Motor neuron (in vitro differentiated cells): ENCODE results near the gene PTK7. TPM values are rescaled to one million over a fixed set of nuclear protein-coding genes. Genes with fewer than 3 reads are reported as not detected.

Experiments used
- ATAC-seq, 8 experiments: fragments of 200-7000 bp; cut with Tn5 transposase; replicated peaks in 6 of 8; 2 replicates each; pipeline ENCODE4 v1.8.0; 2021; ENCODE audit warnings: mild to moderate bottlenecking in 8 of 8, moderate library complexity in 8 of 8
- H3K27ac ChIP-seq, 2 donors: fragments of 250-450 bp; sonication (Bioruptor Pico); 2 replicates each; pipeline ENCODE4 v1.9.0; 2021; ENCODE audit warnings: antibody characterized with exemption in 2 of 2, mild to moderate bottlenecking in 2 of 2, moderate library complexity in 1 of 2
- H3K4me1 ChIP-seq, 2 donors: fragments of 250-450 bp; sonication (Bioruptor Pico); replicated peaks in 1 of 2; 2 replicates each; pipeline ENCODE4 v1.6.1; 2021; ENCODE audit warnings: antibody characterized with exemption in 2 of 2, mild to moderate bottlenecking in 2 of 2, moderate library complexity in 1 of 2
- H3K4me3 ChIP-seq, 5 donors: fragments of 250-450 bp; sonication (Bioruptor Pico); 2 replicates each; pipeline ENCODE4 v1.9.0; 2021; ENCODE audit warnings: antibody characterized with exemption in 5 of 5, mild to moderate bottlenecking in 5 of 5, moderate library complexity in 4 of 5
- WGBS, 10 experiments: fragments of 450-650 bp; shearing (Covaris generic); methylation state at CpG; one replicate each; pipeline ENCODE4 v1.0.0; 2022; 5-methylcytosine and 5-hydroxymethylcytosine counted together
- in situ Hi-C, 9 experiments: fragments of 400-800 bp; cut with MboI; loops; one replicate each; pipeline ENCODE4 v1.15.0; 2021; ENCODE audit warnings: low sequenced_read_pairs in 9 of 9, low pct_unique_long_range_greater_than_20kb in 2 of 9; ENCODE audit not compliant: unreplicated experiment in 9 of 9
- total RNA-seq, 8 experiments: library from RNA; unstranded; fragments of 300-600 nt; gene quantifications; 2 replicates each; pipeline versions ENCODE4 v1.2.3 to v1.2.4, GENCODE V29; 2022

PTK7 gene
- total RNA-seq, 8 experiments from 2014 or later, result 27.2 to 197 (median 48.3) TPM

- in situ Hi-C loops, result loop anchor here in 3 of 9 experiments (10.0 to 25.0 kb wide), 2 partner anchors 72 to 235 kb away; partner anchors contain the start of genes PTCRA (in 3 of the 3) and PTK7 (in 1 of the 3)
- 78 to 100% (median 100%) methylated on average over 1 to 4 of the region's 8 CpGs; no CpG with 5 or more reads in 4 of the 10 experiments for WGBS, 10 experiments
- H3K4me1 ChIP-seq, result peaks cover 8 to 12% of the 10 kb centered on the region in 2 donors
- no peak for ATAC-seq
- peak overlapping the region in 1 of 2 donors; percentile 34 for H3K27ac ChIP-seq
- H3K4me3 ChIP-seq, result no peak overlapping the region
These were observed 70.9 kb downstream of the PTK7 start for GRCh38 chr6:43146709-43147688.

DNA sequence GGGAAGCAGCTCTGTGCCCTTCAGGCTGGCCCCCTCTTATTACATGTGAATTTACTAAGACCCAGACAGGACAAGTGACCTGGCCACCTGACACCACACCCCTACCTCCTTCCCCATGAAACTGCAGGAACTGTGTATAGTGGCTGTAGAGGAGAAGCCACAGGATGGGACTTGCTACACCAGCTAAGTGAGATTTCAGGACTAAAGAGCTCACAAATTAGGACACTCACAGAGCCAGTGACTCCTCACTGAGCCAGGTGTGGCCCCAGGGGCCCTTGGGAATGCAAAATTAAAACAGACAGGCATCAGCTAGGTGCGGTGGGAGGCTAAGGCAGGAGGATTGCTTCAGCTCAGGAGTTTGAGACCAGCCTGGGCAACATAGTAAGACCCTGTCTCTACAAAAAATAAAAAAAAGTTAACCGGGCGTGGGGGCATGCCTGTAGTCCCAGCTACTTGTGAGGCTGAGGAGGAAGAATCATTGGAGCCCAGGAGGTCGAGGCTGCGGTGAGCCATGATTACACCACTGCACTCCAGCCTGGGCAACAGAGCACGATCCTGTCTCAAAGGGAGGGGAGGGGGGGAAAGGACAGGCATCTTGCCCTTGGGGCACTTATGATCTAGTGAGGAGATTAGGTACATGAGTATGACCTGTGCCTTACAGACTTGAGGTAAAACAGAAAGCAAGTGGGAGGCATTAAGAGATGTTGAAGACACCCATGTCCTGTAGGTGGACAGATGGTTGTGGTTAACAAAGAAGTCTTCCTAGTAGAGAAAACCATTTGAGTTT, 71.8 kb downstream of the PTK7 start:
- Histone ChIP-seq H3K4me1 (peaks cover 7 to 11% of the 10 kb centered on the region in 2 donors), H3K4me3 (no peak overlapping the region), H3K27ac (no peak overlapping the region)
- no peak for ATAC-seq
- 62 to 100% (median 88%) methylated on average over 2 to 4 of the region's 6 CpGs; no CpG with 5 or more reads in 5 of the 10 experiments for WGBS, 10 experiments
- in situ Hi-C loops, result loop anchor here in 3 of 9 experiments (10.0 to 25.0 kb wide), 2 partner anchors 73 to 236 kb away; partner anchors contain the start of genes PTCRA (in 3 of the 3) and PTK7 (in 1 of the 3)

- Histone ChIP-seq H3K4me1 (no peaks in the 10 kb centered on the region), H3K27ac (no peak overlapping the region), H3K4me3 (no peak overlapping the region)
- 60 to 100% (median 100%) methylated on average over 1 of the region's 1 CpG; no CpG with 5 or more reads in 4 of the 10 experiments for WGBS, 10 experiments
- no peak for ATAC-seq
- in situ Hi-C loops, result loop anchor here in 3 of 9 experiments (10.0 to 25.0 kb wide), 2 partner anchors 74 to 237 kb away; partner anchors contain the start of genes PTCRA (in 3 of the 3) and PTK7 (in 1 of the 3)
These were observed 73.2 kb downstream of the PTK7 start for GRCh38 chr6:43149265-43149664.

GRCh38 chr6:43150051-43150751, 74.1 kb downstream of the PTK7 start:
- H3K4me3 ChIP-seq, result no peak overlapping the region
- ATAC-seq, result no peak
- WGBS, 10 experiments, result 80 to 100% (median 87%) methylated on average over 1 to 6 of the region's 7 CpGs; no CpG with 5 or more reads in 3 of the 10 experiments
- no peak overlapping the region for H3K27ac ChIP-seq
- H3K4me1 ChIP-seq, result no peaks in the 10 kb centered on the region
- in situ Hi-C loops, result no loop called here

GRCh38 chr6:43159599-43159998, 83.5 kb downstream of the PTK7 start:
- in situ Hi-C loops, result no loop called here
- Histone ChIP-seq H3K27ac (no peak overlapping the region), H3K4me1 (no peaks in the 10 kb centered on the region), H3K4me3 (no peak overlapping the region)
- ATAC-seq, result no peak
- WGBS, 10 experiments, result 55 to 100% (median 84%) methylated on average over 1 to 6 of the region's 11 CpGs; no CpG with 5 or more reads in 4 of the 10 experiments

DNA sequence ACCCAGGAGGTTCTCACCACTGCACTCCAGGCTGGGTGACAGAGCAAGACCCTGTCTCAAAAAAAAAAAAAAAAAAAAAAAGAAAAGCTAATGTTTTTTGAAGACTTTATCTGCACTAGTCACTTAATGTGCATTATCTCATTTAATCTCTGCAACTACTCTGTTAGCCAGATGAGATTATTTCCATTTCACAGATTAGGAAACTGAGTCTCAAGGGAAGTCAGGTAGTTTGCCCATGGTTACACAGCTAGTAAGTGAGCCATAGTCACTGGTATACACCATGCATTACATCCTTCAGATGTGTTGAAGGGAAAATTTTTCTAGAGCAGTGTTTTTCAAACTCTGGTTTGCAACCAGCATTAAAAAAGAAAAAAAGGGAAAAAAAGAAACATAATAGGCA, 87.8 kb downstream of the PTK7 start:
- no peak overlapping the region for H3K4me3 ChIP-seq
- H3K27ac ChIP-seq, result no peak overlapping the region
- in situ Hi-C loops, result no loop called here
- H3K4me1 ChIP-seq, result no peaks in the 10 kb centered on the region
- no peak for ATAC-seq

- in situ Hi-C loops, result no loop called here
- peak; percentile 39 to 58 (median 46) for ATAC-seq
- H3K4me1 ChIP-seq, result peaks cover 20 to 21% of the 10 kb centered on the region in 2 donors
- peak overlapping the region; percentile 76 to 77 for H3K27ac ChIP-seq
- H3K4me3 ChIP-seq, result peak overlapping the region; percentile 47 to 81 (median 65)
- WGBS, 10 experiments, result 0% methylated on average over 1 to 9 of the region's 18 CpGs; no CpG with 5 or more reads in 1 of the 10 experiments
These were observed 94.4 kb downstream of the PTK7 start for GRCh38 chr6:43170417-43170930.

GRCh38 chr6:43170931-43171706, 95.0 kb downstream of the PTK7 start, which contains the start of gene SRF:
Gene SRF, plus strand, starts transcription at chr6:43171269. Its CDS starts 388 bp downstream, at chr6:43171657.
- peak within 1 kb of the TSS; percentile 62 to 81 (median 70) for H3K4me3 ChIP-seq
- ATAC-seq, result peak; percentile 56 to 76 (median 72)
- in situ Hi-C loops, result no loop called here
- H3K4me1 ChIP-seq, result peaks cover 20 to 21% of the 10 kb centered on the region in 2 donors
- peak within 1 kb of the TSS; percentile 79 to 80 for H3K27ac ChIP-seq
- 0 to 5% (median 0%) methylated on average over 1 to 16 of the region's 83 CpGs; no CpG with 5 or more reads in 3 of the 10 experiments for WGBS, 10 experiments

GRCh38 chr6:43171707-43172103, 95.6 kb downstream of the PTK7 start:
- 0 to 3% (median 0%) methylated on average over 2 to 19 of the region's 57 CpGs; no CpG with 5 or more reads in 7 of the 10 experiments for WGBS, 10 experiments
- in situ Hi-C loops, result no loop called here
- ATAC-seq, result peak in 1 of 8 experiments; percentile 0
- peak overlapping the region; percentile 79 to 80 for H3K27ac ChIP-seq
- H3K4me3 ChIP-seq, result peak overlapping the region; percentile 62 to 81 (median 70)
- H3K4me1 ChIP-seq, result peaks cover 20 to 21% of the 10 kb centered on the region in 2 donors

GRCh38 chr6:43172104-43173007, 96.2 kb downstream of the PTK7 start:
- Histone ChIP-seq H3K27ac (peak overlapping the region; percentile 79 to 80), H3K4me1 (peaks cover 20 to 21% of the 10 kb centered on the region in 2 donors), H3K4me3 (peak overlapping the region; percentile 62 to 81 (median 70))
- peak in 3 of 8 experiments; percentile 0 to 1 (median 1) for ATAC-seq
- in situ Hi-C loops, result no loop called here
- 0 to 7% (median 0%) methylated on average over 1 to 14 of the region's 46 CpGs; no CpG with 5 or more reads in 3 of the 10 experiments for WGBS, 10 experiments
